Glomerular visceral epithelial cell (primary cell): ENCODE measurements around the gene SLC16A3.

Experiments
- DNase-seq: peaks from one replicate; pipeline ENCODE4 v3.0.0-alpha.2; 2016; ENCODE audit errors: extremely low spot score

SLC16A3 gene

DNA sequence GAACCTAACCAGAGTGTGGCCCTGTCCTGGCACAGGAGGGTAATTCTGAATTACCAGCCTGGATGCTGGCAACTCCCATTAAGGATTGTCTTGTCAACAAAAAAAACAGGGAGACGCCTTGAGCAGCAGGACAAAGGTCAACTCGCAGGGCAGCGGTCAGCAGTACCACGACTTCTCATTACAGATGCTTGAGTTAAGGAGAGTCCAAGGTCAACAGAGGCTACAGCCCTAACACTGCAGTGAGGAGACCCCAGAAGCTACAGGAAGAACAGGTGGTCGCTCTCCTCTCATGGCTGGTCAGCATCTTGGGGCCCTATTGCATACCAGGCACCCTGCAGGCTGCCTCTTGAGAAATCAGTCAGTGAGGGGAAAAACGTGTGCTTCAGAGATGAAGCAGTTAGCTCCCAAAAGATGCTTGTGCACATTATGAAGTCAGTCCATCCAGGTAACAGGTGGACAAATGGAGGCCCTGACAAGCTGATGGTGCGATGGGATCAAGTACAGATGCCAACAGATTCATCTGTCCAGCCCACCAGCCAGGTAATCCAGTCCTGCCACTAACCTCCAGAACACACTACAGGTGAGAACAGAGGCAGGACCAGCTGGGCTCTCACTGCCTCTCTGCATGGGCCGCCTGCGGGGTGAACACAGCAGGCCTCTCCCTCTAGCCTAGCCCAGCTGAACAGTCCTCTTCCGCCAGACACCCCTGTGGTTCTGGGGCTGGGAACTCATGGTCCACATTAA is 40.5 kb downstream of the SLC16A3 start:
- no peak for DNase-seq

DNA sequence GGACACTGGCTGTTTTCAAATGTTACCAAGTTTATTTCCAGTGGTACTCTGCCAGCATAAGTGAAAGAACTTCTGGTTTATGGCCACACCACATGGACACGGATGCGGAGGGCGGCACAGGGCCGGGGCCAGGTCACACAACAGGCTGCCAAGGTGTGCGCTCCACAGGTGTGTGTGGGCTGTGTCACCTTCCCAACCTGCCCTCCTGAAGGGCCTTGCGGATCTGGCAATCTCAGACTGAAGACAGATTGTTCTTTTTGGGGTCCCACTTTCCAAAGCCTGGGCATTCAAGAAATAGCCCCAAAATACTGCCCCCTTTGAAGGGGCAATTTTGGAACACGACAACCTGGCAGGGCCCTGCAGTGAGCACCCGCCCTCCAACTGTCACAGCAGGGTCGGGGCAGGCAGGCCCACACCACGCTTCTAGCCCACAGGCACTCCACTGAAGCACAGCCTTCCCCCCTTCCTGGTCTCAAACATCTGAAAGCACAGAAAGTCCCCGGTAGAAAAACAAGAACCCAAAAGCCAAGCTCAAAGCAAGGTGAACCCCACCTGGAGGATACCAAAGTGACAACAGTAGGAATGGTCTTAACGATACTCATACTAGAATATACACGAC is 41.1 kb downstream of the SLC16A3 start:
- DNase-seq = no peak

DNA sequence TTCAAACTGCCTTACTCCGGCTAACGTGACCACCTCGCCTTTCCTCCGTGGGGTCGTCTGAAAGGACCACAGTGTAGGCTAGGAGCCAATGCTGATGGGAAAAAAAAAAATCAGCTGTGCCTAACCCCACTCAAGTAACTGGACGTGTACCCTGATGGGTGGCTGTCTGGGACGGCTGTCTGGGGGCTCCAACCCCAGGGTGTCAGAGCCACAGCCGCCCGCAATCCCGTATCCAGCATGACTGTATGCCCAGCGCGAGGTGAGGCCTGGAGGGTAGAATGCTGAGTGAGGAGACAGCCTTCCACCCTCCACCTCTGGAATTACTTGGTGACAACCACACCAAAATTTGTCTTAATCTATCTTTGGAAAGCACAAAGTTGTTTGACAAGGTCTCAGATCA is 41.8 kb downstream of the SLC16A3 start:
- no peak for DNase-seq

DNA sequence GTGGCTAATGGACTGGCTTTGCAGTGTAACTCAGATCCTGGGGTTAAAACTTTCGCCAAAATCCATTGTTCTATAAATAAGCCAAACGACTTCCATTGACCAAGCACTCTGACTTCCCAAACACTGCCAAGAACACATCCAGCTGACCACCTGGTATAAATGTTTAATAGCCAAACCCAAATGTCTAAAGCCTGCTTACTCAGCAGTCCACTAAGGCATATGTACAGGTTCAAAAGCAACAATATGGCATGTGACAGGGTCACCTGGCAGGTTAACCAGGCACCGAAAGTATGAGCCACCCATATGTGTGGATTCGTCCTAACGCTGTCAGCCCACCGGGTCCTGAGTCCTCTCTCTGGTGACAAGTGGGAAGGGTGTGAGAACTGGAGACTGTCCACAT is 42.6 kb downstream of the SLC16A3 start:
- no peak for DNase-seq

DNA sequence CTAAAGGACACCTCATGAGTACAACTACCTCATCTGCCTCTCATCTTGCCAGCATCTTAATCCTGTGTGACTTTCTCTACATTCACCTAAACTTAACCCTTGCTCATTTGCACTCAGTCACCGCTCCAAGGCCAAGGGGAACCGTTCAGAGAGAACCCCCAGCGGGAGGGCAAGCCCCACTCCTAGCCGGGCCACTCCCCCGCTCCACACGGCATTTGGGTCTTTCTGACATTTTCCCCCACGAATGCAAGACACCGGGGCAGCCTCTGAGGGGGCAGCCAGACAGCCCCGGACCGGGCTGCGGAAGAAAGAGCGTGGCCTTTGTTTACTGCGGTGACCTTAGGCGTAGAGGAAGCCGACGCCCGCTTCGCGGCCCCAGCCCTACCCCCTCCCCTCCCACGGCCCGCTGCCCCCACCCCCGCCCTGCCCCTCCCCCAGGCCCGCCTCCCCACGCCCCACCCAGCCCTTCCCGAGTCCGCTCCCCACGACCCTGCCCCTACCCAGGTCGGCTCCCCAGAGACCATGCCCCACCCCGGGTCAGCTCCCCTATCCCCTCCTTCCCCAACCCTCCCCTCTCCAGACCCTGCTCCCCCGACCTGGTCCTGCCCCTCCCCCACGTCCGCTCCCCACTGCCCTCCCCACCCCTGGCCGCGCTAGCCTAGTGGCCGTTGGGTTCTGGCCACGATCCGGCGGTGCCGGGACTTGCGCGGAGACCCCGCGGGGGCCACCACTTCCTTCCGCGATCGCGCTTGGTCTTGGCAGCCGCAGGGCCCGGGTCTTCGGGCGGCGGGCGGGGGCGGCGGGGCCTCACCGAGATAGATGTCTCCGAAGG is 43.9 kb downstream of the SLC16A3 start:
- DNase-seq = peak; percentile 27

DNA sequence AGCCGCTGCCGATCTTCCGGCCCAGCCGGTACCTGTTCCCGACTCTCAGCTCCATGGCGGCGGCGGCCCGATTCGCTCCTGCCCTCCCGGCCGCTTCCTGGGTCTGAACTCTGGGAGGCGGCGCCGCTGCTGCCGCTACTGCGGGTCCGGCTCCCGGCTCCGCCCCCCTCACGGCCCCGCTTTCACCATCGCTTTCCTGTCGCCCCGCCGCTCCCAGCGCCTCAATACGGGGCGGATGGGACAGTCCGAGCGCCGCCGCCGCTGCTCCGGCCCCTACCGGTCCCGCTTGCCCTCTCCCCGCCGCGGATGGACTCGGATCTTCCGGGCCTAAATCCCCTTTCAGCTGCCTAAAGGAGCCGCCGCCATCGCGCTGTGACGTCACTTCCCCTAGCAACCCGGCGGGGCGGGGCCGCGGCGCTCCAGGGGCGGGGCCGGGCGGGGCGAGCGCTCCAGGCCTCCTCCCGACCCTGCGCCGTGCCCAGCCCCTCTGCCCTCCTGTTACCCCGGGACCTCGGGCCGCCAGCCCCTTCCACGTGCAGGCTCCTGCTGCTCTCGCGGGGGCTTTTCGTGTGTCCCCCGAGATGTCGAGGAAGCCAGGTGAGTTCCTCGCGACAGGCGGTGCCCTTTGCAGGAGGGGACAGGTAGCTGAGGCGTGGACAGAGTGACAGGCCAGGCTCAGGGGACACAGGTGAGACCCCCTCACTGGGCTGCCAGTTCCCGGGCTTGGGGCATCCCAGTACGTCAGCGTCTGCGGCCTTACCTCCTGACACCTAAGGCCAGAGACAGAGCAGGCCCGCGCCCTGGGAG is 44.7 kb downstream of the SLC16A3 start, which contains the start of gene CSNK1D:
CSNK1D (minus strand) TSS at position 374 of the 807 bp plus-strand sequence; CDS start at position 55, 319 bp downstream.
- DNase-seq = peak; percentile 88

DNA sequence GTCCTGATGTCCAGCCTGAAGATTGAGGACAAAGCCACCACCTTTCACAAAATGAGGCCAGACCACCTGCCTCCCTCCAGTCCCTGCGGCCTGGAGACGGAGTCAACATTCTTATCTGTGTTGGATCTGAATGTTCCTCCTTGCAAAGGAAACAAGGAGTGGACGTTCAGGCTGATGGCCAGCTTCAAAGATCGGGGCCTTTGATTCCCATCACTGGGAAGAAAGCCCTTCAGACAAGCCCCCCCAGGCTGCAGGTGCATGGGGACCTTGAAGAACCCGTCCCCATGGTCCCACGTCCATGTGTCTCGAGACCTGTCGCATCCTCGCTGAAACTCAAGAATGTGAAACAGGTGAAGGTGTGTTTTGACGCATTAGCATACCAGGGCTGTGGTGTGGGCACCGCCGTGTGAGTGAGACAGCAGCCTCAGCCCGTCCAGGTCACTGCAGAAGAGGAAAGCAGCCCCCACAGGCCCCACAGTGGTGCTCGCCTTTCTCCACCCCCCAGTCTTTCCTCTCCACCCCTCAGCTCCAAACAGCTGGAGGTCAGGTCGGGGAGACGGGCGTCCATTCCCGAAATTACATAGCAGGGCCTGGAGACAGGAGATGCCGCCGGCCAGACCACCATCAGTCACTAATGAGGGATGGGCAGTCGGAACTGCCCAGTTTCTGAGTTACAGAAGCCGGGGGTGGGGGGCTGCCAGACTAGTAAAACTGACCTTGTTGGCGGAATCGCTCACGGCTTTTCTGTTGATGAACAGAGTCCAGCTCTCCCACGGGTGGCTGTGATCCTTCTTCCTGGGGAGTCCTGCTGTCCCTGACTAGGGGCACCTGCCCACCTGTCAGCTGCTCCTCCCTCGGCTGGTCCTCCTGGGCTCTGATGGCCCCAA is 45.5 kb downstream of the SLC16A3 start:
- DNase-seq = no peak

DNA sequence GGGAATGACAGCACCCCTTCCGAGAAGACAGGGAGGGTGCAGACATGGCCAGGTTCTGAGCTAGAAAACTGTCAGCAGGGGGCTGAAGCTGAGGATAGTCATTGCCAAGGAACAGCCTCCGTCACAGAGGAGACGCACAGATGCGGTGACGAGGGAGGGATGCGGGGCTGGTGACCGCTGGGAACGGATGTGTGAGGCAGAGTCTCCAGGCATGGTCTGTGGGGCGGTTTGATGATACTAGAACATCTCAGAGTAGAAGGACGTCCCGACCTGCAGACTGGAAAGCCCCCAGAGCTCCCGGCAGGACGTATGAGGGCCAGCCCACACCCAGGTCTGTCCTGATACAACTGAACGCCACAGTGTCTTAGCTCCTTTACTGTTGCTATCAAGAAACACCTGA is 46.5 kb downstream of the SLC16A3 start:
- no peak for DNase-seq

DNA sequence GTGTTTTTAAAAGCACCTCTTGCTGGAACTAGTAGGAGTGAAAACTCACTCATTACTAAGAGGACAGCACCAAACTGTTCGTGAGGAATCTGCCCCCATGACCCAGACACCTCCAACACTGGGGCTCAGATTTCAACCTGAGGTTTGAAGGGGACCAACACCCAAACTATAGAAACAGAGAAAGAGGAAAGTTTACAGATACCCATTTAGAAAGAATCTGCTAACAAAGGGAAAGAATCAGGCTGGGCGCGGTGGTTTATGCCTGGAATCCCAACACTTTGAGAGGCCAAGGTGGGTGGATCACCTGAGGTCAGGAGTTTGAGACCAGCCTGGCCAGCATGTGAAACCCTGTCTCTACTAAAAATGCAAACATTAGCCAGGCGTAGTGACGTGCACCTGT is 48.1 kb downstream of the SLC16A3 start:
- no peak for DNase-seq

DNA sequence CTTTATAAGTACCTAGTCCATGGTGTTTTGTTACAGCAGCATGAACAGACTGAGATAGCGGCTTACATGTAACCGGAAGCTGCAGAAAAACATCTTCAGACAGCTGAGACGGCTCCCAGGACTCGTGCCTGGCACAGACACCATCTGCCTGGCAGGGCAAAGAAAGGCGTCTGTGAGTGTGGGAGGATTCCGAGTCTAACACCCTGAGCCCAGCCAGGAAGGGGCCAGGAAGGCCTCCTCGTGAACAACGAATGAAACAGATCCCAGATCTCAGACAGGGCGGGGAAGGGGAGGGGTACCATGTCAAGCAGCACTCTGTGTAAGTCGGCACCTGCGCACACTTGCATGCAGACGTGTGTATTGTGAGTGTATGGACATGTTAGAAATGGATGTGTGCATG is 49.0 kb downstream of the SLC16A3 start:
- DNase-seq = no peak

DNA sequence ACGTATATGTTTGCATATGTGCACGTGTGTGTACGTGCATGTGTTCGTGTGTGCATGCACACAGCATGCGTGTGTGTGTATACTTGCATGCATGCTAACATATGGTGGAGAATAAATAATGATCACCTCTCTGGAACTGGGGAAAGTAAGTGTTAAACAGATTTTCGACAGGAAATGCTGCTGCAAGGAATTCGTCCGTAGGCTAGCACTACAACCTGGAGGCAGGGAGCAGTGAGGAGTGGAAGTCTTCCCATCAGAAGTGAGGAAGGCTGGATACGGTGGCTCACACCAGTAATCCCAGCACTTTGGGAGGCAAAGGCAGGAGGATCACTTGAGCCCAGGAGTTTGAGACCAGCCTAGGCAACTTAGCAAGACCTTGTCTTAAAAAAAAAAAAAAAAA is 49.5 kb downstream of the SLC16A3 start:
- no peak for DNase-seq

DNA sequence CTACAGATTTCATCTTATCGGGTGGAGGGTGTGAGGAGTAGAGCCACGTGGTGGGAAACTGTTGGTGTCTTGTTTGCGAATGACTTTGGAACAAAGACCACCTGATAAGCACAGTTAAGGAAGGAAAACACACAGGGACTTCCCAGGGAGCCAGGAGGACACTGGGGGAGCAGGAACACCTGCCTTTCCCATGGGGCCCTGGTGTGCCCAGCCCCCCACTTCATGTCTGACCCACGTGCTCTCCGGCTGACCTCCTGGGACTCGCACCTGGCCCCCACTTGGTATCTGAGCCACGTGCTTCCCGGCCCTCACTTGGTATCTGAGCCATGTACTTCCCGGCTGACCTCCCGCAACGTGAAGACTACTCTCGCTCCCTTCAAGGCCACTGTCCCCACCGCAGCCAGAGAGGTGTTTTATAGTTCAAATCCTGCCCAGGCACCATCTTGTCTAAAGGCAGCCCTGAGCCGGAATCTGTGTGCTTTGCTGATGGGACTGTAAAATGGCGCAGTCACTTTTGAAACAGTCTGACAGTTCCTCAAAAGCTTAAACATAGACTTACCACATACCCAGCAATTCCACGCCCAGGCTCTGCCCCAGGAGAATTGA is 50.0 kb downstream of the SLC16A3 start:
- no peak for DNase-seq

DNA sequence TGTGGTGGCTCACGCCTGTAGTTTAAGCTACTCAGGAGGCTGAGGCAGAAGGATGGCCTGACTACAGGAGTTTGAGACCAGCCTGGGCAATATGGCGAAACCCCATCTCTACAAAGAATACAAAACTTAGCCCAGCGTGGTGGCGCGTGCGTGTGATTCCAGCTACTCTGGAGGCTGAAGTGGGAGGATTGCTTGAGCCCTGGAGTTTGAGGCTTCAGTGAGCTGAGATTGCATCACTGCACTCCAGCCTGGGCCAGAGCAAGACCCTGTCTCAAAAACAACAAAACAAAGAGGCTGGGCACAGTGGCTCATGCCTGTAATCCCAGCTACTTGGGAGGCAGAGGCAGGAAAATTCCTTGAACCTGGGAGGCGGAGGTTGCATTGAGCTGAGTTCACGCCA is 51.7 kb downstream of the SLC16A3 start:
- no peak for DNase-seq

DNA sequence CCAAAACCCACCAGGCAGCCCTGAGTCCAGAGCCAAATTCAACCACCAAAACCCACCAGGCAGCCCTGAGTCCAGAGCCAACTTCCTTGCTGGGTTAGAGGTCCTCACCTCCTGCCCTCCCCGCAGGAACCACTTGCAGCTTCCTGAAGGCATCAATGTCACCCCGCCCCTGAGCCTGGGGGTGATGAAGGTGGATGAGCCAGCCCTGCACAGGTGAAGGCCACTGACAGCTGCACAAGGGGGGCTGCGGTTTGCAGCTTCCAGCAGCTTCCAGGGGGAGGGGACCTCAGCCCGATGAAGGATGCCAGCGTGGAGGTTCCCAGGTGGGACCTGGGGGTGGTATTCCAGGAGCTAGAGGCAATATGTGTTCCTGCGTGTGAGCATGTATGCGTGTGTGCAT is 52.2 kb downstream of the SLC16A3 start:
- no peak for DNase-seq

DNA sequence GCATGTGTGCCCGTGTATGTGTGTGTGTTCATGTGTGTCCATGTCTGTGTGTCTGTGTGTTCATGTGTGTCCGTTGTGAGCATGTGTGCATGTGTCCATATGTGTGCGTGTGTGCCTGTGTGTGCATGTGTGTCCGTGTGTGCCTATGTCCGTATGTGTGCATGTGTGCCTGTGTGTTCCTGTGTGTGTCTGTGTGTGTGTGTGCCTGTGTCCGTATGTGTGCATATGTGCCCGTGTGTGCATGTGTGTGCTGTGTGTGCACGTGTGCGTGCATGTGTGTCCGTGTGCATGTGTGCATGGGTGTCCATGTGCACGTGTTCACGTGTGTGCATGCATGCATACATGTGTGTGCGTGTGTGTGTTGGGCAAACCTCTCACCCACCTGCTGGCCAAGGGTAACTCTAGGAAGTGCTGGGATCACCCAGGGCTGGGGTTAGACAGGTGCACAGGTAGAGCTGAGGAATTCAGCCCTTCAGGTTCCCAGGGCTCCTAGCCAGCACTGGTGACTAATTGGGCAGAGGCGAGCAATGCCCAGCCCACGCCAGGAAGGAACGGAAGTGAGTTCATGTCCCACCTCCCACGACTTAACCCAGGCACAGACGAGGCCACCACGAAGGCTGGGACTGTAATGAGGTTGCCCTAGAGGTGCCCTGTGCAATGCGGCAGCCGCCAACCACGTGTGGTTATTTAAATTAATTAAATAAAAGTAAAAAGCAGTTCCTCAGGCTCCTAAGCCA is 52.8 kb downstream of the SLC16A3 start:
- DNase-seq = peak; percentile 91

DNA sequence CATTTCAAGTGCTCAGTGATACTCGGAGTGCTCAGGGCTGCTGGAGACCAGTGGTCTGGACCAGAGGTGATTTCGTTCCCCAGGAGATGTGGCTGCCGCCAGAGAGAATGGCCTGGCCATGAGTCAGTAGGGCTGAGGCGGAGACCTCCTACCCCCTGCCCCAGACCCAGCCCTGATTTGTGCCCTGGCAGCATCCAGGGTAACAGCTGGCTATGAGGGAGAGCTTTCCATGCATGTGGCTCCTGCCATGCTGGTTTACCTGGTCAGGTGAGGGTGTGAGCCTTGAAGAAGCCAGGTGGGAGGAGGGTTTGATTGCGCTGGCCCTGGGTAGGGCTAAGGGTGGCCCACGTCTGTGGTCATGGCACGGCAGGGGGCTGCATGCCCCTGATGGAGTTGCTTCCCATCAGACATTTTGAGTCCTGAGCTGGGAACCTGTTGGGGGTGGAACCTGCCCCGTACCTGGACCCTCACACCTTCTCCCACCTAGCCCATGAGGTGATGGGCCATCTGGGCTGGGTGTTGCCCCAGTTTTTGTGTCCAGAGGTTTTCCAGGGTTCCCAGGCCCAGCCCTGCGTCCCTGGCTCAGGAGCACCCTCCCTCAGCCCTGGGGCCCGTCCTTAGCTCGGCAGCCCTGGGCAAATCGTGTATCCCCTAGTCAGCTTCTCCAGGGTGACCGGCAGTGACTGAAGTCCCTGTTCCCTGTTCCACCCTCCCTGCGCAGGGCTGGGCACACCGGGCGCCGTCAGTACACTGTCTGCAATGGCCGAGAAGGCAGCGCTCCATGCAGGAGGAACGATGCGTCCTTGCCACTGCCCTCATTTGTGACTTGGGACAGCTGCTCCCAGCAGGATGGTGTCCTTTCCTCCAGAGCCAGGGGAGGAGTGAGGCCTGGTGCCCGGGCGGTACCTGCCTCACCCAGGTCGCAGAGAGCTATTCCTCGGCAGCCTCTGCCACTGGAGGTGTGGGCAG is 53.7 kb downstream of the SLC16A3 start:
- no peak for DNase-seq

DNA sequence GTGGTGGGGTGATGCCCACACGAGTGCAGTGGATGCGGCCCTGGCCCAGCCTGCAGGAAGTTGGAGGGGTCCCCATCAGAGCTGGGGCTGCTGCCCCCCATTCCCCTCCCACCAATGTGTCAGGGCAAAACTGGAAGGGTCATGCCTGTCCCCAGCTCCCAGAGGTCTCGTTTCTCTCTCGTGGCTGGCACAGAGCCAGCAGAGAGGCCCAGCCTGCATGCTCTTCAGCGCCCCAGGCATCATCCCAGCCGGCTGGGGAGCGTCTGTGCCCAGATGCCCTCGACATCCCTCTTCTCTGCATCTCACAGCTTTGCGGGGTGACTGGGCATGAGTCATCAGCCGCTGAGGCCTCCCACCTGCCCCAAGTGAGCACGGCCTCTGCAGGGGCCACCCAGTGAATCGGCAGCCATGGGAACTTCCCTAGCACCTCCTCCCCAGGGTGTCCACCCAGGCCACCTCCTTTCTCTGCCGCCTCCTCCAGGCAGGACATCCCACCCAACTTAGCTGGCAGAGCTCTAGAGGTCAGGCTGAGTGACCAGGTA is 54.4 kb downstream of the SLC16A3 start:
- peak; percentile 97 for DNase-seq

DNA sequence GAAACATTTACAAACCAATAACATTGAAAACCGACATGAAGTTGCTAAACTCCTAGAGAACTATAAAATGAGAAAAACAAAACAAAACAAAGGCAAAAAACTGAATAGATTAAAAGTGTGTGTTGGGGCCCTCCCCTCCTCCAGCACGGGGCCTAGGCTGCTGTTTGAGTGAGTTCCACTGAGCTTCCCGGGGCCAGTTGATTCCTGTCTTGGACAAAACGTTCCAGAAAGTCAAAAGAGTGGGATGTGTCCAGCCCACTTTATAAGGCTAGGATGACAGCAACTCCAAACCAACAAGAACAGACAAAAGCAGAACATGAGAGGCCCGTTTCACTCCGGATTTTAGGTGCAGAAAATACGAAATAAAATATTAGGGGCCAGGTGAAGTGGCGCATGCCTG is 56.3 kb downstream of the SLC16A3 start:
- DNase-seq = no peak
